Hepatocyte (in vitro differentiated cells): ENCODE data around the gene TACC3. TPM values are rescaled to one million over a fixed set of nuclear protein-coding genes. Genes with fewer than 3 reads are reported as not detected.

Experiments used
- DNase-seq: peaks from one replicate; pipeline ENCODE4 v3.0.0-alpha.2; 2016; ENCODE audit warnings: low spot score
- H2AFZ ChIP-seq: fragments of 200-600 bp; sonication (generic); 2 replicates; pipeline ENCODE4 v1.6.0; 2016; ENCODE audit warnings: antibody characterized with exemption, mild to moderate bottlenecking
- H3K27ac ChIP-seq: fragments of 200-600 bp; sonication (generic); 2 replicates; pipeline ENCODE4 v1.5.1; 2016; ENCODE audit warnings: mild to moderate bottlenecking
- H3K27me3 ChIP-seq: fragments of 200-600 bp; sonication (generic); 2 replicates; pipeline ENCODE4 v1.6.1; 2016
- H3K36me3 ChIP-seq: fragments of 200-600 bp; sonication (generic); replicated peaks from 2 replicates; pipeline ENCODE4 v1.5.1; 2016; ENCODE audit warnings: low read depth; ENCODE audit not compliant: insufficient read depth
- H3K4me1 ChIP-seq: fragments of 200-600 bp; sonication (generic); 2 replicates; pipeline ENCODE4 v1.5.1; 2016; ENCODE audit warnings: mild to moderate bottlenecking, moderate library complexity; ENCODE audit not compliant: insufficient read depth
- H3K4me2 ChIP-seq: fragments of 200-600 bp; sonication (generic); 2 replicates; pipeline ENCODE4 v1.6.0; 2016
- H3K4me3 ChIP-seq: fragments of 200-600 bp; sonication (generic); 2 replicates; pipeline ENCODE4 v1.5.1; 2016; ENCODE audit warnings: mild to moderate bottlenecking
- H3K79me2 ChIP-seq: fragments of 200-600 bp; sonication (generic); 2 replicates; pipeline ENCODE4 v1.6.0; 2017; ENCODE audit warnings: mild to moderate bottlenecking
- H3K9me2 ChIP-seq: fragments of 200-600 bp; sonication (generic); replicated peaks from 2 replicates; pipeline ENCODE4 v1.6.0; 2017; ENCODE audit warnings: mild to moderate bottlenecking; ENCODE audit not compliant: insufficient read depth
- H3K9me3 ChIP-seq: fragments of 200-600 bp; sonication (generic); 2 replicates; pipeline ENCODE4 v1.5.1; 2016; ENCODE audit warnings: low read depth, mild to moderate bottlenecking
- H4K20me1 ChIP-seq: fragments of 200-600 bp; sonication (generic); 2 replicates; pipeline ENCODE4 v1.6.0; 2016; ENCODE audit warnings: mild to moderate bottlenecking; ENCODE audit not compliant: insufficient read depth, poor library complexity, severe bottlenecking
- EZH2 ChIP-seq: fragments of 200-600 bp; sonication (generic); IDR thresholded peaks from 2 replicates; pipeline ENCODE4 v1.6.1; 2016; ENCODE audit warnings: antibody characterized with exemption, mild to moderate bottlenecking, borderline replicate concordance
- EZH2phosphoT487 ChIP-seq: fragments of 200-600 bp; sonication (generic); IDR thresholded peaks from one replicate; pipeline ENCODE4 v1.6.1; 2018; ENCODE audit warnings: antibody characterized with exemption, mild to moderate bottlenecking, low read depth, moderate library complexity; ENCODE audit not compliant: unreplicated experiment, severe bottlenecking
- WGBS: methylation state at CpG from one replicate; pipeline ENCODE4 v1.1.6; 2016; ENCODE audit warnings: low lambda C conversion rate; ENCODE audit errors: missing lambda C conversion rate; 5-methylcytosine and 5-hydroxymethylcytosine counted together
- polyA plus RNA-seq: library from polyadenylated mRNA; unstranded; fragments of >200 nt; fragmentation: Nextera tagmentation; extraction: Ambion mirVana; gene quantifications from 2 replicates; pipeline ENCODE4 v1.2.1, GENCODE V29; 2016
- total RNA-seq: library from RNA; depleted of rRNA; stranded (reverse); fragments of >200 nt; gene quantifications from 2 replicates; pipeline ENCODE4 v1.2.3, GENCODE V29; 2014
- TF ChIP-seq, protein P1 (sequence below): fragments of 200-600 bp; sonication (generic); IDR thresholded peaks from 2 replicates; pipeline ENCODE4 v1.5.1; 2016; ENCODE audit warnings: antibody characterized with exemption, mild to moderate bottlenecking; ENCODE audit not compliant: poor library complexity

TACC3 gene
- total and polyA plus RNA-seq, 2 experiments from 2014 or later = 9.3 to 14.8 TPM

DNA sequence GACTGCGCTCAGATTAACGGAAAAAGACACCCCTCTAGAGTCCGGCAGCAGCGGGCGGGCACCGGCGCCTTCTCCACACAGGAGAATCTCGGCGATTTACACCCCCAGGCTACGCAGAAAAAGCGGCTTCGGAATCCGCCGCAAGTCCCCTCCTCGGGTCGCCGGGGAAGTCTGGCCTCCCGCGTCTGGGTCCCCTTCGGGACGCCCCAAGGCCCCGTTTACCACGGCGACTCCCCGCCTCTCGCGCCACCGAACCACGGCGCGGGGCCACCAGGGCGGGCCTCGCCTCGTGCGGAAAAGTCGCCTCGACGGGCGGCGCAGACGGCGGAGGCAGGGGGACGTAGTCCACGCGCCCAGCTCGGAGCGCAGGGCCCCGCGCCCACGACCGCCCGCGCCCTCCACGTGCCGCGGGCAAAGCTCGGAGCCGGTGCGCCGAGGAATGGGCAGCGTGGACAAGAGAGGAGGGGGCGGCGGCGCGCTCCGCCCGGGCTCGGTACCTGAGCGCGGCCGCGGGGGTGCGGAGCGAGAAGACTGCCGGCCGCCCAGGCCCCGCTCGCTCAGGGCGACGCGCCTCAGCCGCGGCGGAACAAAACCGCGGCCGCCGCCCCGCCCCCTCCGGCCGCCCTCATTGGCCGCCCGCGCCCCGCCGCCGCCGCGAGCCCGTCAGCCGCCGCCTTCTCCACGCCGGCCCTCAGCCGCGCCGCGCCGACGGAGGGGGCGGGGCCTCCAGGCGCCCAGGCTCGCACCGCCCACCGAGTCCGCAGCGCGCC is 37.4 kb upstream of the TACC3 start, which contains the start of gene FAM53A:
Gene FAM53A, minus strand, starts transcription at position 578 of the 770 bp plus-strand sequence. CDS start 15,572 bp downstream, outside the sequence.
- WGBS = 2% methylated on average over 62 of the region's 118 CpGs
- no peaks in the 10 kb centered on the region for H3K9me3 ChIP-seq
- no peaks in the 10 kb centered on the region for H4K20me1 ChIP-seq
- H3K4me2 ChIP-seq = peak within 1 kb of the TSS; percentile 96
- H3K36me3 ChIP-seq = no peaks in the 10 kb centered on the region
- TF ChIP-seq EZH2 = no peak
- TF ChIP-seq EZH2phosphoT487 = no peak
- TF ChIP-seq, protein P1, sequence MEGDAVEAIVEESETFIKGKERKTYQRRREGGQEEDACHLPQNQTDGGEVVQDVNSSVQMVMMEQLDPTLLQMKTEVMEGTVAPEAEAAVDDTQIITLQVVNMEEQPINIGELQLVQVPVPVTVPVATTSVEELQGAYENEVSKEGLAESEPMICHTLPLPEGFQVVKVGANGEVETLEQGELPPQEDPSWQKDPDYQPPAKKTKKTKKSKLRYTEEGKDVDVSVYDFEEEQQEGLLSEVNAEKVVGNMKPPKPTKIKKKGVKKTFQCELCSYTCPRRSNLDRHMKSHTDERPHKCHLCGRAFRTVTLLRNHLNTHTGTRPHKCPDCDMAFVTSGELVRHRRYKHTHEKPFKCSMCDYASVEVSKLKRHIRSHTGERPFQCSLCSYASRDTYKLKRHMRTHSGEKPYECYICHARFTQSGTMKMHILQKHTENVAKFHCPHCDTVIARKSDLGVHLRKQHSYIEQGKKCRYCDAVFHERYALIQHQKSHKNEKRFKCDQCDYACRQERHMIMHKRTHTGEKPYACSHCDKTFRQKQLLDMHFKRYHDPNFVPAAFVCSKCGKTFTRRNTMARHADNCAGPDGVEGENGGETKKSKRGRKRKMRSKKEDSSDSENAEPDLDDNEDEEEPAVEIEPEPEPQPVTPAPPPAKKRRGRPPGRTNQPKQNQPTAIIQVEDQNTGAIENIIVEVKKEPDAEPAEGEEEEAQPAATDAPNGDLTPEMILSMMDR = no peak
- H3K9me2 ChIP-seq = no peaks in the 10 kb centered on the region
- H2AFZ ChIP-seq = peak within 1 kb of the TSS; percentile 91
- peak within 1 kb of the TSS; percentile 72 for H3K4me3 ChIP-seq
- peak; percentile 95 for DNase-seq
- H3K27ac ChIP-seq = peak within 1 kb of the TSS; percentile 65
- H3K27me3 ChIP-seq = no peaks in the 10 kb centered on the region
- no peaks in the 10 kb centered on the region for H3K4me1 ChIP-seq
- no peaks in the 10 kb centered on the region for H3K79me2 ChIP-seq

DNA sequence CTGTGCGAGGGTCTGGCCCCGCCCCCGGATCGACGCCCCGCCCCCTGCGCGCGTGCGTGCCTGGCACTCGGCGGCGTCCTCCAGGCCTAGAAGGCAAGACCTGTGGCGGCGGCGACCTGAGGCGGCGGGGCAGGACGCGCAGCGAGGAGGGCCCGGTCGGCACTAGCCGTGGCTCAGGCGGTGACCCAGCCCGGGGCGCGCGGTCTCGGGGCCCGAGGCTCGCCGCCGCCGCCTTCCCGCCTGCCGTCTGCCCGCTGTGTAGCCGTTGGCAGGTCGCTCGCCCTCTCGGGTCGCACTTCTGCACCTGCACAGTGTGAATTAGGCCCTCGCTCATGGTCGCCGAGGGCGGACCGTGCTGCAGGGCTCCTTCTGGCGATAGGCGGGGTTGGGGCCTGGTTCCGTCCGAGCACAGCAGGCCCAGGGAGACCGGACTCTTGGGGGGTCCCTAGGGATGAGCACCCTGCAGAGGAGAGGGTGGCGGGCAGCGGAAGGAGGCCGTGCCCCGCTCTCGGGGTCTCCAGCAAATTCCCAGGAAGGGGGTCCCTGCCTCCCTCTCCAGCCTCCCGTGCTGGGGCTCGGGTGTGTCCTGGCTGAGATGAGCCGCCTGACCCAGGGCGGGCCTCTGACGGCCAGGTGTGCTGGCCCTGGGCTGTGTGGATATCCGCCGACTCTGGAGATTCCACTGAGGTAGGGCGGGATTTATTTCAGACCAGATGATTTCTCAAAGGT is 36.7 kb upstream of the TACC3 start:
- no peak overlapping the region for H3K27ac ChIP-seq
- no peaks in the 10 kb centered on the region for H3K36me3 ChIP-seq
- H3K79me2 ChIP-seq = no peaks in the 10 kb centered on the region
- WGBS = 56% methylated on average over 49 of the region's 66 CpGs
- no peaks in the 10 kb centered on the region for H3K9me3 ChIP-seq
- no peak for DNase-seq
- H3K9me2 ChIP-seq = no peaks in the 10 kb centered on the region
- peak overlapping the region; percentile 78 for H2AFZ ChIP-seq
- H3K4me1 ChIP-seq = no peaks in the 10 kb centered on the region
- H3K4me3 ChIP-seq = peak overlapping the region; percentile 45
- no peak for TF ChIP-seq EZH2phosphoT487
- TF ChIP-seq, protein P1 = no peak
- no peak for TF ChIP-seq EZH2
- peak overlapping the region; percentile 78 for H3K4me2 ChIP-seq
- H4K20me1 ChIP-seq = no peaks in the 10 kb centered on the region
- H3K27me3 ChIP-seq = no peaks in the 10 kb centered on the region

DNA sequence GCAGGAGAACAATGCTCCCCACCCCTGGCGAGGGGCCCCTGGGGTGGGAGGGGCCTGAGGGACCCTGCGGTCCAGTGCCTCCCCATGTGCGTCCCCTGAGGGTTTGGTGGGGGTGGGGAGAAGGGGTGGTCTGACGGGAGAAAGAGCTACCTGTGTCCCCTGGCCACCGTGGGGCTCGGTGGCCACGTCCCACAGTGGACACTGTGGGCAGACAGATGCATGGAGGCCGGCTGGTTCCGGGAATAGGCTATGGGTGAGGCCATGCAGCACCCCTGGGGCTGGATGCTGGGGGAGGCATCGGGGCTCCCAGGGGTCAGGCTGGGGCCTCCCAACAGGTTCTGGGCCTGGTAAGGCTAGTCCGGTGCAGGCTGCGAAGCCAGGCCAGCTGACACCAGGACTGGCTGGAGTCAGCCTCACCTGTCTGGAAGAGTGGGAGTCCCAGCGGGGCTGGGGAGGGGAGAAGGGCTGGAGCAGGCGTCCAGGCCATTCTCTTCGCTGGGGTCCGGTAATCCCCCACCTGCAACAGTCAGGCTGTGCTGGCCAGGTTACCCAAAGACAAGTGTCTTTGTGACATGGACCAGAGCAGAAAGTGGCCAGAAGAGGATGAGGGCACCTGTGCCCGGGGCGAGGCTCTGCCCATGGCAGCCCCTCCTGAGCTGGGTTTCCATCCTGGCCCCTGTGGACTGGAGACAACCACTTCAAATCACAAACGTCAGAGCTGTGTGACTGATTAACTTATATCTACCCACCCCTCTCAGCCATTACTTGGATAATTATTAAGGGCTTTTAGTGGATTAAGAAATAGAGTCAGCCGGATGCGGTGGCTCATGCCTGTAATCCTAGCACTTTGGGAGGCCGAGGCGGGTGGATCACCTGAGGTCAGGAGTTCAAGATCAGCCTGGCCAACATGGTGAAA is 35.8 kb upstream of the TACC3 start:
- Histone ChIP-seq H2AFZ (no peak overlapping the region), H3K27me3 (no peaks in the 10 kb centered on the region), H3K36me3 (no peaks in the 10 kb centered on the region), H3K9me3 (no peaks in the 10 kb centered on the region), H3K4me2 (no peak overlapping the region), H3K79me2 (no peaks in the 10 kb centered on the region), H4K20me1 (no peaks in the 10 kb centered on the region), H3K4me3 (no peak overlapping the region), H3K4me1 (no peaks in the 10 kb centered on the region), H3K27ac (no peak overlapping the region), H3K9me2 (no peaks in the 10 kb centered on the region)
- 81% methylated on average over 17 of the region's 23 CpGs for WGBS
- TF ChIP-seq EZH2phosphoT487 (no peak), EZH2 (no peak)
- TF ChIP-seq, protein P1 = no peak
- DNase-seq = no peak
